Astrocyte (in vitro differentiated cells and primary cell): ENCODE measurements around the gene KCNMA1.

ENCODE experiments used
- CTCF ChIP-seq: IDR thresholded peaks from 2 replicates; pipeline ENCODE4 v1.5.1; 2011; ENCODE audit warnings: low read depth, mild to moderate bottlenecking, inconsistent platforms, low read length, moderate library complexity; ENCODE audit not compliant: insufficient read depth
- EZH2 ChIP-seq: IDR thresholded peaks from 2 replicates; pipeline ENCODE4 v1.6.1; 2012; ENCODE audit warnings: mild to moderate bottlenecking, low read length, inconsistent platforms; ENCODE audit not compliant: insufficient read depth

DNA sequence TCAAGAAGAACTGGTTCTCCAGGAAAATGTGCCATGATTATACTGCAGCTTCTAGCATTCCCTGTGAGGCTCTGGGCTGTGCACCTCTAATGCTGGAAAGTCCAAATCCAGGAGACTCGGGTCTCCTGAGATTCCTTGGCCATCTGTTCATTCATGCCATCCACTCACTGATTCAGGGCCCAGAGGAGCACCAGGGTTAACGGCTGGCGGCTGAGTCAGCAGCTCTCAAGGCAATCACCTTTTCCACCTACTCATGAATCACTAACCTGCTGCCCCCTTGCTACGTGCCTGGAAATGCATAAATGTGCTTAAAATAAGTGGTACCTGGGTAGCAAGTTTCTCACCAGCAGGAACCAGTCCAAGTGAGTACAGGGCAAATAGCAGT is 132.7 kb downstream of the KCNMA1 start:
- TF ChIP-seq CTCF (no peak), EZH2 (no peak)
